ENCODE results near the gene TMOD1.
"Not testable (repeated sequence)": the region's sequence is repeated elsewhere in the genome, so short reads cannot be mapped to it uniquely, and the experiment has no call there.

Gene TMOD1

DNA sequence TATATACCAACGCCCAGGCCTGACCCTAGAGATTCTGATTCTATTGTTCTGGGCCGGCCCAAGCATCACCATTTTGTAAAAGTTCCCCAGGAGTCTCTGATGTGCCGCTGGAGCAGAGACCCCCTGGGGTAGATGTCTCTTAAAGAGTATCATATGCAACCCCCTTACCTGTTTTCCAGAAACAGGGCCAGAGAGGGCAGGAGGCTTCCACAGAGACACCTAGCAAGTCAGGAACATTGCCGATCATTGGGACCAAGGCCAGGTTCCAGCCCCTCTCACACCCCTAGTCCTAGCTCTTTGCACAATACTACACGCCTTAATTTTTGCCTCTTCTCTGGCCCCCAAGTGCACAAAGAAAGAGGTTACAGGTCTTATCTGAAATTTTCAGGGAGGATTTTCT, 63.8 kb downstream of the TMOD1 start:
- no peak for DNase-seq (ENCODE audit: low read depth, low spot score)

- no peak for DNase-seq (ENCODE audit: low read depth, low spot score)
Observed at GRCh38 chr9:97567182-97567893, 65.9 kb downstream of the TMOD1 start.

- no peak for DNase-seq (ENCODE audit: low read depth, low spot score)
Observed at GRCh38 chr9:97567894-97568202, 66.4 kb downstream of the TMOD1 start.

- DNase-seq (ENCODE audit: low read depth, low spot score): no peak
Observed at GRCh38 chr9:97568461-97569275, 67.2 kb downstream of the TMOD1 start.

GRCh38 chr9:97570899-97571298, 69.4 kb downstream of the TMOD1 start:
- DNase-seq (ENCODE audit: low read depth, low spot score): no peak

GRCh38 chr9:97571664-97572063, 70.2 kb downstream of the TMOD1 start:
- no peak for DNase-seq (ENCODE audit: low read depth, low spot score)

- DNase-seq (ENCODE audit: low read depth, low spot score): no peak
Observed at GRCh38 chr9:97572196-97572891, 70.9 kb downstream of the TMOD1 start.

DNA sequence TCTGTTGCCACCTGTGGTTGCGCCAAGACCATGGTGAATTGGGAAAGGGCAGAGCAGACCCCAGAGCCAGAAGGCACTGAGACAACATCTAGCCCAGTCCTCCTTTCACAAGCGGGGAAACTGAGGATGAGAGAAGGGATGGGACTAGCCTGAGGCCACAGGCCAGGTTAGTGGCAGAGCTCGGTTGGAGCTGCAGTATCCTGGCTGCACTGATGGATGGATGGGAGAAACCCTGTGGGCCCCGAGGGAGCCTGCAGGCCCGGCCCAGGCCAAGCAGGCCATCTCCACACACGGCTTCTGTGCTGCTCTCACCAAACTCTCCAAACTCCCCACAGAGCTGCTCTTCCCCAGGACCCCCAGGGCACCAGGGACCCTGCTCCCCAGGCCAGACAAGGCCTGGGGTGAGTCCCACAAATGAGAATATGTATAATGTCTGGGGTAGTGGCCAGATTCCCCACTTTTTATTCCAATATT, 71.5 kb downstream of the TMOD1 start:
- DNase-seq (ENCODE audit: low read depth, low spot score): no peak

GRCh38 chr9:97573482-97574073, 72.1 kb downstream of the TMOD1 start:
- no peak for DNase-seq (ENCODE audit: low read depth, low spot score)

DNA sequence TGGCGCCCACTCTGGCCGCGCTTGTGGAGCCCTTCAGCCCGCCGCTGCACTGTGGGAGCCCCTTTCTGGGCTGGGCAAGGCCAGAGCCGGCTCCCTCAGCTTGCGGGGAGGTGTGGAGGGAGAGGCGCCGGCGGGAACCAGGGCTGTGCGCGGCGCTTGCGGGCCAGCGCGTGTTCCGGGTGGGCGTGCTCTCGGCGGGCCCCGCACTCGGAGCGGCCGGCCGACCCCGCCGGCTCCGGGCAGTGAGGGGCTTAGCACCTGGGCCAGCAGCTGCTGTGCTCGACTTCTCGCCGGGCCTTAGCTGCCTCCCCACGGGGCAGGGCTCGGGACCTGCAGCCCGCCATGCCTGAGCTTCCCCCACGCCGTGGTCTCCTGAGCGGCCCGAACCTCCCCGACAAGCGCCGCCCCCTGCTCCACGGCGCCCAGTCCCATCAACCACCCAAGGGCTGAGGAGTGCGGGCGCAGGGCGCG, 72.7 kb downstream of the TMOD1 start:
- DNase-seq (ENCODE audit: low read depth, low spot score): not testable (repeated sequence)

DNA sequence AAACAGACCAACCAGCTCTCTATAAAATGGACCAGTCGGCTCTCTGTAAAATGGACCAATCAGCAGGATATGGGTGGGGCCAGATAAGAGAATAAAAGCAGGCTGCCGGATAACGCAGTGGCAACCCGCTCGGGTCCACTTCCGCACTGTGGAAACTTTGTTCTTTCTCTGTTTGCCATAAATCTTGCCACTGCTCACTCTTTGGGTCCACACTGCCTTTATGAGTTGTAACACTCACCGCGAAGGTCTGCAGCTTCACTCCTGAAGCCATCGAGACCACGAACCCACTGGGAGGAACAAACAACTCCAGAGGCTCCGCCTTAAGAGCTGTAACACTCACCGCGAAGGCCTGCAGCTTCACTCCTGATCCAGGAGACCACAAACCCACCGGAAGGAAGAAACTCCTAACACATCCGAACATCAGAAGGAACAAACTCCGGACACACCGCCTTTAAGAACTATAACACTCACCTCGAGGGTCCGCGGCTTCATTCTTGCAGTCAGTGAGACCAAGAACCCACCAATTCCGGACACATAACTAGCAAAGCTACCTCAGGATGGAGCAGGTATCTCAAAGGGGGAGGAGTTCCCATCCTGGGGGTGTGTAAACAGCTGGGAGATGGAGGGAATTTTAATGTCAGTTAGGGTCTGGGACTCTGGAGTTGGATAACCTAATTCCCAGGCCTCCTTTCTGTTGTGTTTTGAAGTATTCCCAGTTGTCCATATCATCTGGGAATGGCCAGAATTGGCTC, 73.6 kb downstream of the TMOD1 start:
- DNase-seq (ENCODE audit: low read depth, low spot score): not testable (repeated sequence)

- DNase-seq (ENCODE audit: low read depth, low spot score): no peak
Observed at GRCh38 chr9:97575673-97576200, 74.3 kb downstream of the TMOD1 start.

DNA sequence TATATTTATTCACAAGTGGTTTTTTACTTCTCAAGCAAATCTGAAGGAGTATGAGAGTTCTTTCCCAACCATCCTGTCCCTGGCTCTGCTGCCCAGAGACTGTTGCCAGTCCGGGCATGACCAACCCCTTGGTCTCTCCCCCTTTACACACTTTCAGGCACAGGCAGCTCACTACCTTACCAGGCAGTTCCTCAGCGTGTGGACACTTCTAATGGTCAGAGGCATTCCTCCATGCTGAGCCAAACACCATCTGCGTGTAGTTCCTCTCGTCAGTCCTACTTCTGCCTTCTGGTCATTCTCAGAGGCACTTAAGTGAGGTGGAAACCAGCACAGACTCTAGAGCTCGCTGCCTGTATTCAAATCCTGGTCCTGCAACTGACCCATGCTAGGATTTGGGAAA, 75.6 kb downstream of the TMOD1 start:
- no peak for DNase-seq (ENCODE audit: low read depth, low spot score)

- DNase-seq (ENCODE audit: low read depth, low spot score): no peak
Observed at GRCh38 chr9:97578846-97579245, 77.4 kb downstream of the TMOD1 start.

DNA sequence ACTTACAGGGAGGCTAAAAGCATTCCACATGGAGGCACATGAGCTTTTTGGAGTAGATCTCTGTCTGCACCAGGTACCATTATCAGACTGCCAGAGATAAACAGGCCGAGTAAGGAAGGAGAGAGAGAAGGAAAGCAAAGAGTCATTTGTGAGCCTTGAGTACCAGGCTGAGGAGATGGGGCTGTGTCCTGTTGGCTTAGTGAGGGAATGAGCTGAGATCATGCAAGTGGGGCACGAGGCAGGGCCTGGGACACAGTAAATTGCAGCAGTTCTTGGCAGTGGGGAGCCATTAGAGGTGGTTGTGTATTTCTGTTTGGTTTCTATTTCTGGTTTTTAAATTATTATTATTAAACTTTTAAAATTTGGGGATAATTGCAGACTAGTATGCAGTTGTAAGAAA, 78.4 kb downstream of the TMOD1 start:
- DNase-seq (ENCODE audit: low read depth, low spot score): no peak

DNA sequence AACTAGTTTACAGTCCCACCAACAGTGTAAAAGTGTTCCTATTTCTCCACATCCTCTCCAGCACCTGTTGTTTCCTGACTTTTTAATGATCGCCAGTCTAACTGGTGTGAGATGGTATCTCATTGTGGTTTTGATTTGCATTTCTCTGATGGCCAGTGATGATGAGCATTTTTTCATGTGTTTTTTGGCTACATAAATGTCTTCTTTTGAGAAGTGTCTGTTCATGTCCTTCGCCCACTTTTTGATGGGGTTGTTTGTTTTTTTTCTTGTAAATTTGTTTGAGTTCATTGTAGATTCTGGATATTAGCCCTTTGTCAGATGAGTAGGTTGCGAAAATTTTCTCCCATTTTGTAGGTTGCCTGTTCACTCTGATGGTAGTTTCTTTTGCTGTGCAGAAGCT, 80.1 kb downstream of the TMOD1 start:
- DNase-seq (ENCODE audit: low read depth, low spot score): not testable (repeated sequence)

GRCh38 chr9:97584778-97585177, 83.3 kb downstream of the TMOD1 start:
- not testable (repeated sequence) for DNase-seq (ENCODE audit: low read depth, low spot score)

- DNase-seq (ENCODE audit: low read depth, low spot score): not testable (repeated sequence)
Observed at GRCh38 chr9:97586909-97587308, 85.4 kb downstream of the TMOD1 start.

DNA sequence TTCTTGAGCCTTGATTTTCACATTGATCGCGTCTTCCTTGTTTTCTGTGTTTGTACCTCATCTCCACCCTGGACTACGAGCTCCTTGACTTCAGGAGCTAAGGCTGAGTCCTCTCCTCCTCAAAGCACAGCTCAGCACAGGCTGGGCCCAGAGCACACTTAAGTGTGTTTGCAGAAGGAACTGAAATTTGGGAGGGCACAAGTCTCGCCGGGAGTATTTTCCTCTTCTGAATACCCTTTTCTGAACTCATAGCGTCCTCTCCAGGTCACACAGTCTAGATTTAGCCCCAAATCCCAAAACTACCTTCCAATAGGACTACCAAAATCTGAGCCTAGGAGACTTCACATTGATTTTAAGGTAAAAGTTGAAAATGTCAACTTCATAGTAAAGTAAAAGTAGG, 90.1 kb downstream of the TMOD1 start:
- DNase-seq (ENCODE audit: low read depth, low spot score): no peak

- DNase-seq (ENCODE audit: low read depth, low spot score): no peak
Observed at GRCh38 chr9:97592126-97592525, 90.7 kb downstream of the TMOD1 start.

DNA sequence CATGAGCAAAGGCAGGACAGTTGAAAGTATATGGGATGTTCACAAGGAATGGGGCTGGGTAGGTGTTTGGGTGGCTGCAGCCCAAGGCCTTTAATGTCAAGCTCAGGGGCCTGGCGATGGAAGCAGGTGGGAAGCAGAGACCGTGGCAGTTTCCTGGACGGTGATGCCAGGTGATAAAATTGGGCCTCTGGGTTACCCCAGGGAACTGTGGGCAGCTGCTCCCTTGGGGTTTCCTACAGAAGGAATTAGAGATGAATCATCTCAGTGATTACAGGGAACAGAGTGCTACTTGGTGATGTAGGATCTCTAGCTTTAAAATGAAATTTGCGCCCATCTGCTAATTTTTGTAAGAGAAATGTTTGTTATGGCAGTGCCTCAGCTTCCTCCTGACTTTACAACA, 92.5 kb downstream of the TMOD1 start:
- no peak for DNase-seq (ENCODE audit: low read depth, low spot score)
